ENCODE results near the gene B4GALT5. TPM values are rescaled to one million over a fixed set of nuclear protein-coding genes. Genes with fewer than 3 reads are reported as not detected.
"Not testable (repeated sequence)": the region's sequence is repeated elsewhere in the genome, so short reads cannot be mapped to it uniquely, and the experiment has no call there.

B4GALT5 gene
- total RNA-seq, 1 donor from 2014 or later = 31.0 TPM

DNA sequence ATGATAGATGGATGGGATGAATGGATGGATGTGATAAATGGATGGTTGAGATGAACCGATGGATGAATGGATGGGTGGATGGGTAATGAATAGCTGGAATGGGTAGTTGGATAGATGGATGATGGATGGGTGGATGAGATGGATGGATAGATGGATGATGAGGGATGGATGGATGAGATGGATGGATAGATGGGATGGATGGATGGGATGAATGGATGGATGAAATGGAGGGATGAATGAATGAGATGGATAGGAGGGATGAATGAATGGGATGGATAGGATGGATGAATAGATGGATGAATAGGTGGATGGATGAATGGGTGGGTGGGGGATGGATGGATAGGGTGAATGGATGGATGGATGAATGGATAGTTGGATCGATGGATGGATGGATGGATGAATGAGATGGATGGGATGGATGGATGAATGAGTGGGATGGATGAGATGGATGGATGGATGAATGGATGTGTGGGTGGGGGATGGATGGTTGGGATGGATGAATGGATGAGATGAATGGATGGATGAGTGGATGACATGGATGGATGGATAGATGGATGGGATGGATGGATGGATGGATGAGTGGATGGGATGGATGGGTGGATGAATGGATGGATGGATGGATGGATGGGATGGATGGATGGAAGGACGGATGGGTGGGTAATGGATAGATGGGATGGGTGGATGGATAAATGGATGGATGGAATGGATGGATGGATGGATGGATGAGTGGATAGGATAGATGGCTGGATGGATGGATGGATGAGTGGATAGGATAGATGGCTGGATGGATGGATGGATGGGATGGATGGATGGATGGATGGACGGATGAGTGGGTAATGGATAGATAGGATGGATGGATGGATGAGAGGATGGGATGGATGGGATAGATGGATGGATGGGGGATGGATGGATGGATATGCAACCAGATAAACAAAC lies 94.3 kb downstream of the B4GALT5 start:
- H3K27ac ChIP-seq (replicated peaks) = no peak overlapping the region
- H3K4me3 ChIP-seq = no peak overlapping the region
- TF ChIP-seq, protein P1, sequence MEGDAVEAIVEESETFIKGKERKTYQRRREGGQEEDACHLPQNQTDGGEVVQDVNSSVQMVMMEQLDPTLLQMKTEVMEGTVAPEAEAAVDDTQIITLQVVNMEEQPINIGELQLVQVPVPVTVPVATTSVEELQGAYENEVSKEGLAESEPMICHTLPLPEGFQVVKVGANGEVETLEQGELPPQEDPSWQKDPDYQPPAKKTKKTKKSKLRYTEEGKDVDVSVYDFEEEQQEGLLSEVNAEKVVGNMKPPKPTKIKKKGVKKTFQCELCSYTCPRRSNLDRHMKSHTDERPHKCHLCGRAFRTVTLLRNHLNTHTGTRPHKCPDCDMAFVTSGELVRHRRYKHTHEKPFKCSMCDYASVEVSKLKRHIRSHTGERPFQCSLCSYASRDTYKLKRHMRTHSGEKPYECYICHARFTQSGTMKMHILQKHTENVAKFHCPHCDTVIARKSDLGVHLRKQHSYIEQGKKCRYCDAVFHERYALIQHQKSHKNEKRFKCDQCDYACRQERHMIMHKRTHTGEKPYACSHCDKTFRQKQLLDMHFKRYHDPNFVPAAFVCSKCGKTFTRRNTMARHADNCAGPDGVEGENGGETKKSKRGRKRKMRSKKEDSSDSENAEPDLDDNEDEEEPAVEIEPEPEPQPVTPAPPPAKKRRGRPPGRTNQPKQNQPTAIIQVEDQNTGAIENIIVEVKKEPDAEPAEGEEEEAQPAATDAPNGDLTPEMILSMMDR (IDR thresholded peaks at IDR 0.05; ENCODE audit: borderline replicate concordance) = no peak
- H3K9me3 ChIP-seq (replicated peaks) = peaks cover 14% of the 10 kb centered on the region
- intact Hi-C loops (cut with micrococcal nuclease) = loop anchor here (10.0 kb wide), 1 partner anchor 305 kb away; no protein-coding TSS in a partner anchor
- H3K4me1 ChIP-seq = no peaks in the 10 kb centered on the region
- no peak for DNase-seq
- H3K36me3 ChIP-seq = no peaks in the 10 kb centered on the region
- no peaks in the 10 kb centered on the region for H3K27me3 ChIP-seq (ENCODE audit: low read depth)

DNA sequence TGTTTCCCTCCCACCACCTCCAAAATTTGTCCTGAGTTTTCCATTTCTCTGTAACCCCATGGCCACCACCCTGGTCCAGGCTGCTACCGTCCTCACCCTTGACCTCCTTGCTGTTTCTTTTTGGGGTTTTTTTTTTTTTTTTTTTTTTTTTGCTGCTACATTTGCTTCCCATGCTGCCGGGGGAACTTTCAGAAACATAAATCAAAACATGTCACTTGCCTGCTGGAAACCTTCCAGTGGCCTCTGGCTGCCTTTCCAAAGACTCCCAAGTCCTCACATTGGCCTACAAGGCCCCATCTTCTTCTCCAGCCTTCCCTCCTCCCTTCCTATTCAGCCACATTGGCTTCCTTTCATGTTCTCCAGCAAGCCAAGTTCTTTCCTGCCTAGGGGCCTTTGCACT lies 95.4 kb downstream of the B4GALT5 start:
- H3K4me3 ChIP-seq = no peak overlapping the region
- no peaks in the 10 kb centered on the region for H3K36me3 ChIP-seq
- no peaks in the 10 kb centered on the region for H3K27me3 ChIP-seq (ENCODE audit: low read depth)
- H3K27ac ChIP-seq (replicated peaks) = no peak overlapping the region
- no peak for DNase-seq
- H3K4me1 ChIP-seq = peaks cover under 1% of the 10 kb centered on the region
- intact Hi-C loops (cut with micrococcal nuclease) = loop anchor here (10.0 kb wide), 1 partner anchor 307 kb away; no protein-coding TSS in a partner anchor
- H3K9me3 ChIP-seq (replicated peaks) = peaks cover 14% of the 10 kb centered on the region
- TF ChIP-seq, protein P1 (IDR thresholded peaks at IDR 0.05; ENCODE audit: borderline replicate concordance) = no peak

DNA sequence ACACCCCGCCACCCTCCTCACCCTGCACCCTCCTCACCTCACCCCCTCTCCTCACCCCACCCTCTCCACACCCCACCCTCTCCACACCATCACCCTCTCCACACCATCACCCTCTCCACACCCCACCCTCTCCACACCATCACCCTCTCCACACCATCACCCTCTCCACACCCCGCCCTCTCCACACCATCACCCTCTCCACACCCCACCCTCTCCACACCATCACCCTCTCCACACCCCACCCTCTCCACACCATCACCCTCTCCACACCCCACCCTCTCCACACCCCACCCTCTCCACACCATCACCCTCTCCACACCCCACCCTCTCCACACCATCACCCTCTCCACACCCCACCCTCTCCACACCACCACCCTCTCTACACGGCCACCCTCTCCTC lies 96.3 kb downstream of the B4GALT5 start:
- H3K27ac ChIP-seq (replicated peaks); H3K36me3 ChIP-seq; H3K27me3 ChIP-seq (ENCODE audit: low read depth); DNase-seq; H3K4me1 ChIP-seq; H3K4me3 ChIP-seq: not testable (repeated sequence)
- intact Hi-C loops (cut with micrococcal nuclease) = loop anchor here (10.0 kb wide), 1 partner anchor 307 kb away; no protein-coding TSS in a partner anchor
- H3K9me3 ChIP-seq (replicated peaks) = peaks cover 11% of the 10 kb centered on the region

DNA sequence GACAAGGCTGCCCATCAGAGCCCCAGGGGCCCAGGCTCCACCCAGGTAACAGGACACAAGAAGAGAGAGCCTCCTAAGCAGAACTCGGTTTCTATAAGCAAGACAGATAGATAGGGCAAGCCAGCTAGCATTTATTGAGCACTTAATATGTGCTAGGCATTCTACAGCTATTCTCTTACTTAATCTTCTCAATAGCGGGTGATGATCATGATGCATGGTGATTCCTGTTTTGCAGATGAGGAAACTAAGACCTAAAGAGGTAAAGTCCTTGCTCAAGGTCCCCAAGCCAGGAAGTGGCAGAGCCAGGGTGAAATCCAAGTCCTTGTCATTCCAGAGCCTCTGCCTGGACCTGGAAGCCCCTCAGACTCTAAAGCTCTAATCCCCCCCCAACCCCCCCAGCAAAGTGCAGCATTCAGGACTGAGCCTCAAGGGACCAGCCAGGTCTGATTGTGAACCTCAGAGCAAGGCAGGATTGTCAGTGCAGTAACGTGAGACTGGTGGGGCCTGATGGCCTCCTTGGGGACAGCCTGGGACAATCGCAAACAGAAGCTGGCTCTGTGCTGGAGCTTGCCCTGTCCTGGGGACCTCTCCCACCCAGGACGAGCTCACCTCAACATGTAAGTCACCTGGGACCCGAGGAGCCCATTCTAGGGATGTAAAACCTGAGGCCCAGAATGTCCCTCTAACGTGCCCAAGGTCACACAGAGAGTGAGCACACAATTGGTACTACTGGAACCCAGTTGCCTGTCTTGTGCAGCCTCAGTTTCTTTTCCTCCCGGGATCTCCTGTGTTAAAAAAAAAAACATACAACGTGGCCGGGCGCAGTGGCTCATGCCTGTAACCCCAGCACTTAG lies 97.3 kb downstream of the B4GALT5 start:
- H3K27ac ChIP-seq (replicated peaks) = peak overlapping the region; percentile 81
- H3K27me3 ChIP-seq (ENCODE audit: low read depth) = no peaks in the 10 kb centered on the region
- peaks cover 20% of the 10 kb centered on the region for H3K4me1 ChIP-seq
- H3K9me3 ChIP-seq (replicated peaks) = peaks cover under 1% of the 10 kb centered on the region
- TF ChIP-seq, protein P1 (IDR thresholded peaks at IDR 0.05; ENCODE audit: borderline replicate concordance) = no peak
- H3K4me3 ChIP-seq = no peak overlapping the region
- no peak for DNase-seq
- H3K36me3 ChIP-seq = no peaks in the 10 kb centered on the region
- intact Hi-C loops (cut with micrococcal nuclease) = loop anchor here (10.0 kb wide), 1 partner anchor 308 kb away; no protein-coding TSS in a partner anchor

GRCh38 chr20:49615401-49616153 lies 98.1 kb downstream of the B4GALT5 start:
- Histone ChIP-seq H3K4me3 (no peak overlapping the region), H3K36me3 (no peaks in the 10 kb centered on the region), H3K9me3 (replicated peaks) (no peaks in the 10 kb centered on the region), H3K4me1 (peaks cover 28% of the 10 kb centered on the region), H3K27ac (replicated peaks) (peak overlapping the region; percentile 81), H3K27me3 (ENCODE audit: low read depth) (no peaks in the 10 kb centered on the region)
- peak; percentile 82 for DNase-seq
- intact Hi-C loops (cut with micrococcal nuclease) = loop anchor here (10.0 kb wide), 1 partner anchor 309 kb away; no protein-coding TSS in a partner anchor
- TF ChIP-seq, protein P1 (IDR thresholded peaks at IDR 0.05; ENCODE audit: borderline replicate concordance) = no peak

DNA sequence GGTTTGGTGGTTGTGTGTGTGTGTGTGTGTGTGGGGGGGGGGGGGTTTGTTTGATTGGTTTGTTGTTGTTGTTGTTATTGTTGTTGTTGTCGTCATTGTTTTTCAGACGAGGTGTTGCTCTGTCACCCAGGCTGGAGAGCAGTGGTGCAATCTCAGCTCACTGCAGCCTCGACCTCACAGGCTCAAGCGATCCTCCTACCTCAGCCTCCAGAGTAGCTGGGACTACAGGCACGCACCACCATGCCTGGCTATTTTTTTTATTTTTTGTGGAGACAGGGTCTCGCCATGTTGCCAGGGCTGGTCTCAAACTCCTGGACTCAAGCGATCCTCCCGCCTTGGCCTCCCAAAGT lies 98.7 kb downstream of the B4GALT5 start:
- intact Hi-C loops (cut with micrococcal nuclease) = loop anchor here (10.0 kb wide), 1 partner anchor 310 kb away; no protein-coding TSS in a partner anchor
- not testable (repeated sequence) for H3K36me3 ChIP-seq; DNase-seq; H3K4me3 ChIP-seq; H3K27me3 ChIP-seq (ENCODE audit: low read depth); H3K9me3 ChIP-seq (replicated peaks)
- Histone ChIP-seq H3K27ac (replicated peaks) (peak overlapping the region; percentile 81), H3K4me1 (peaks cover 29% of the 10 kb centered on the region)
